Measurements from ENCODE around the gene SPATA32.
"Not testable (repeated sequence)": the region's sequence is repeated elsewhere in the genome, so short reads cannot be mapped to it uniquely, and the experiment has no call there.

SPATA32 gene

DNA sequence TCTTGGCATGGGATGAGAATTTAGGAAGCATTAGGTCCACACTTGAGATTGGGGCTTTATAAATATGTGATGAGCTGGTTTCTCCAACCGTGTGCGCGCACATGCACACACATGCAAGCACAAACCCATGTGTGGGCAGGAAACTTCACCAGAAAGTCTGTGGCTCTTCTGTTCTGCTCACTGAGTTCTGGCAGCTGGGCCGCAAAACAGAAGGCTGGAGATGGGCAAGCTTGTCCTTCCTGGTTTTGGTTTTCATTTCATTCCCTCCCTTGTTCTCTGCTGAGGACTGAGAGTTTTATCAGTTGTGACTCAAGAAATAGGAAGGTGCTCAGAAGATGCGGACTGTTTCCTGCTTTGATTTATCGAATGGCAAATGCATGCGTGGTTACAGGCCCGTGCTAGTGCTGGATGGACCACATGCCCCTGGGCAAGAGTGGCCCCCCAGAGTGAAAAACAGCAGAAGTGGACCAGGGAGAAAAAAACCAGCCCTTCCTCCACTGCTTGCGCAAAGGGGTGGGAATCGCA lies 40.8 kb upstream of the SPATA32 start:
- Histone ChIP-seq H3K9me3 (ENCODE audit: control insufficient read depth, low read length) (no peaks in the 10 kb centered on the region), H3K4me3 (ENCODE audit: low read length) (no peak overlapping the region), H3K4me1 (ENCODE audit: control insufficient read depth, insufficient read depth, low read length) (peaks cover 48% of the 10 kb centered on the region), H3K27me3 (ENCODE audit: control insufficient read depth, insufficient read depth, low read length) (no peaks in the 10 kb centered on the region), H3K9ac (ENCODE audit: low read length) (no peak overlapping the region), H3K36me3 (ENCODE audit: control insufficient read depth, insufficient read depth, low read length) (no peaks in the 10 kb centered on the region)

DNA sequence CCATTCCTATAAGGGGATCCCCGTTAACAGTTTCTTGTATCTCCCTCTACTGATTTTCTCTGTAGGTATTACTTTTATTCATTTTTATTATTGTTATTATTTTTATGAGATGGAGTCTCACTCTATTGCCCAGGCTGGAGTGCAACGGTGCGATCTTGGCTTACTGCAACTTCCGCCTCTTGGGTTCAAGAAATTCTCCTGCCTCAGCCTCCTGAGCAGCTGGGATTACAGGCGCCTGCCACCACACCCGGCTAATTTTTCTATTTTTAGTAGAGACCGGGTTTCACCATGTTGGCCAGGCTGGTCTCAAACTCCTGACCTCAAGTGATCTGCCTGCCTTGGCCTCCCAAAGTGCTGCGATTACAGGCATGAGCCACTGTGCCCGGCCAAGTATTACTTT lies 40.3 kb upstream of the SPATA32 start:
- H3K36me3 ChIP-seq (ENCODE audit: control insufficient read depth, insufficient read depth, low read length); H3K9me3 ChIP-seq (ENCODE audit: control insufficient read depth, low read length); H3K4me3 ChIP-seq (ENCODE audit: low read length); H3K27me3 ChIP-seq (ENCODE audit: control insufficient read depth, insufficient read depth, low read length); H3K9ac ChIP-seq (ENCODE audit: low read length): not testable (repeated sequence)
- peaks cover 46% of the 10 kb centered on the region for H3K4me1 ChIP-seq (ENCODE audit: control insufficient read depth, insufficient read depth, low read length)

GRCh38 chr17:45301674-45302073 lies 39.8 kb upstream of the SPATA32 start:
- Histone ChIP-seq H3K9me3 (ENCODE audit: control insufficient read depth, low read length) (no peaks in the 10 kb centered on the region), H3K9ac (ENCODE audit: low read length) (no peak overlapping the region), H3K4me1 (ENCODE audit: control insufficient read depth, insufficient read depth, low read length) (peaks cover 50% of the 10 kb centered on the region), H3K4me3 (ENCODE audit: low read length) (no peak overlapping the region), H3K36me3 (ENCODE audit: control insufficient read depth, insufficient read depth, low read length) (no peaks in the 10 kb centered on the region), H3K27me3 (ENCODE audit: control insufficient read depth, insufficient read depth, low read length) (no peaks in the 10 kb centered on the region)

- no peak overlapping the region for H3K9ac ChIP-seq (ENCODE audit: low read length)
- H3K4me3 ChIP-seq (ENCODE audit: low read length): no peak overlapping the region
- H3K9me3 ChIP-seq (ENCODE audit: control insufficient read depth, low read length): no peaks in the 10 kb centered on the region
- peaks cover 60% of the 10 kb centered on the region for H3K4me1 ChIP-seq (ENCODE audit: control insufficient read depth, insufficient read depth, low read length)
- no peaks in the 10 kb centered on the region for H3K27me3 ChIP-seq (ENCODE audit: control insufficient read depth, insufficient read depth, low read length)
- H3K36me3 ChIP-seq (ENCODE audit: control insufficient read depth, insufficient read depth, low read length): no peaks in the 10 kb centered on the region
These were observed 38.3 kb upstream of the SPATA32 start for GRCh38 chr17:45300060-45300751.

DNA sequence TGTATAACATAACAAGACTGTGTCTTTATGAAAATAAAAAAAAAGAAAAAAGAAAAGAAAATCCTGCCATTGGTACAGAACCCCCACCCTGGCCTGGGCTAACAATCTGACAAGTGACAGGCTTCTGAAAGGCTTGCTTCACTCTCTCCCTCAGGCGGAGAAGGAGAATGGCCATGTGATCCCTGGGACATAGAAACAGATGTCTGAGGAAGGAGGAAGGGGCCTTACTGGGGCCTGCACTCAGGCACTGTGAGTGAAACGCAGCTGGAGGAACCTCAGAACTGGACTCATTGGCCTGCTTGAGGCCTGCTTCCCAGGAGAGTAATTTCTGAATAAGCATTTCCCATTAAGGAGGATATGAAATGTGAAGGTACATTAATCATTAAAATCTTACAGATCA lies 37.5 kb upstream of the SPATA32 start:
- peaks cover 62% of the 10 kb centered on the region for H3K4me1 ChIP-seq (ENCODE audit: control insufficient read depth, insufficient read depth, low read length)
- H3K36me3 ChIP-seq (ENCODE audit: control insufficient read depth, insufficient read depth, low read length): no peaks in the 10 kb centered on the region
- no peaks in the 10 kb centered on the region for H3K27me3 ChIP-seq (ENCODE audit: control insufficient read depth, insufficient read depth, low read length)
- no peak overlapping the region for H3K4me3 ChIP-seq (ENCODE audit: low read length)
- peak overlapping the region; percentile 16 for H3K9ac ChIP-seq (ENCODE audit: low read length)
- no peaks in the 10 kb centered on the region for H3K9me3 ChIP-seq (ENCODE audit: control insufficient read depth, low read length)

GRCh38 chr17:45298546-45299285 lies 36.8 kb upstream of the SPATA32 start:
- H3K9ac ChIP-seq (ENCODE audit: low read length): no peak overlapping the region
- H3K4me3 ChIP-seq (ENCODE audit: low read length): no peak overlapping the region
- H3K9me3 ChIP-seq (ENCODE audit: control insufficient read depth, low read length): no peaks in the 10 kb centered on the region
- no peaks in the 10 kb centered on the region for H3K36me3 ChIP-seq (ENCODE audit: control insufficient read depth, insufficient read depth, low read length)
- H3K27me3 ChIP-seq (ENCODE audit: control insufficient read depth, insufficient read depth, low read length): no peaks in the 10 kb centered on the region
- H3K4me1 ChIP-seq (ENCODE audit: control insufficient read depth, insufficient read depth, low read length): peaks cover 66% of the 10 kb centered on the region

DNA sequence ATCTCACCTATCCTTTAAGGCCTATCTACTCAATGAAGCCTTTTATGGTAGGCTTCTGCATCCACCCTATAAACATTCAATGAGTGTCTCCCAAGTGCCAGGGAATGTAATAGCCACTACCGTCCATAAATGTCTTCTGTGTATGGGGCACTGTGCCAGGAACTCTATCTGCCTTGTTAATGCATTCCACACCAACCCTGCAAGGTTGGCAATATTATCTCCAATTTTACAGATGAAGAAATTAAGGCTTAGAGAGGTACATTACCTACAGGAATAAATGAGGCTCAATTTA lies 34.9 kb upstream of the SPATA32 start:
- Histone ChIP-seq H3K9me3 (ENCODE audit: control insufficient read depth, low read length) (no peaks in the 10 kb centered on the region), H3K9ac (ENCODE audit: low read length) (peak overlapping the region; percentile 20), H3K27me3 (ENCODE audit: control insufficient read depth, insufficient read depth, low read length) (no peaks in the 10 kb centered on the region), H3K4me3 (ENCODE audit: low read length) (no peak overlapping the region), H3K36me3 (ENCODE audit: control insufficient read depth, insufficient read depth, low read length) (no peaks in the 10 kb centered on the region), H3K4me1 (ENCODE audit: control insufficient read depth, insufficient read depth, low read length) (peaks cover 71% of the 10 kb centered on the region)

GRCh38 chr17:45296003-45296832 lies 34.3 kb upstream of the SPATA32 start:
- peak overlapping the region; percentile 20 for H3K9ac ChIP-seq (ENCODE audit: low read length)
- H3K9me3 ChIP-seq (ENCODE audit: control insufficient read depth, low read length): no peaks in the 10 kb centered on the region
- H3K4me1 ChIP-seq (ENCODE audit: control insufficient read depth, insufficient read depth, low read length): peaks cover 76% of the 10 kb centered on the region

DNA sequence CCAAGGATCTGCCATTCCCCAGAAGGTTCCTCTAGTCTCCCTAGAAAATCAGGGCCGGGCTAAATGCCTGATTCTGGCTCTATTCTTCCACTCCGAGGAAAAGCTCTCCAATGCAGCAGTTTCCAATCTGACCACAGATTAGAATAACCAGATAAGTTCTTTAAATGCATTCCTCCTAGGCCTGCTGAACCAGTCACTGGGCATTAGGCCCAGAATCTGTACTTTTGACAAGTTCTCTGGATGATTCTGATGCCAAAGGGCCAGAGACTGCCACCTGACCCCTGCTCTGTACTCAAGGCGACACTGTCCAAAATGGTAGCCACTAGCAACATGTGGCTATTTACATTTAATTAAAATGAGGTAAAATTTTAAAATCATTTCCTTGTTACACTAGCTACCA lies 32.6 kb upstream of the SPATA32 start:
- Histone ChIP-seq H3K4me1 (ENCODE audit: control insufficient read depth, insufficient read depth, low read length) (peaks cover 93% of the 10 kb centered on the region), H3K9ac (ENCODE audit: low read length) (no peak overlapping the region), H3K9me3 (ENCODE audit: control insufficient read depth, low read length) (no peaks in the 10 kb centered on the region)

More at GRCh38 chr17:45296003-45296832, 34.3 kb upstream of the SPATA32 start:
- H3K36me3 ChIP-seq (ENCODE audit: control insufficient read depth, insufficient read depth, low read length): no peaks in the 10 kb centered on the region
- no peak overlapping the region for H3K4me3 ChIP-seq (ENCODE audit: low read length)
- H3K27me3 ChIP-seq (ENCODE audit: control insufficient read depth, insufficient read depth, low read length): no peaks in the 10 kb centered on the region

GRCh38 chr17:45293413-45294211 lies 31.7 kb upstream of the SPATA32 start:
- H3K4me3 ChIP-seq (ENCODE audit: low read length): no peak overlapping the region
- H3K27me3 ChIP-seq (ENCODE audit: control insufficient read depth, insufficient read depth, low read length): no peaks in the 10 kb centered on the region
- peaks cover 11% of the 10 kb centered on the region for H3K36me3 ChIP-seq (ENCODE audit: control insufficient read depth, insufficient read depth, low read length)
- peaks cover 94% of the 10 kb centered on the region for H3K4me1 ChIP-seq (ENCODE audit: control insufficient read depth, insufficient read depth, low read length)
- H3K9ac ChIP-seq (ENCODE audit: low read length): peak overlapping the region; percentile 31
- H3K9me3 ChIP-seq (ENCODE audit: control insufficient read depth, low read length): no peaks in the 10 kb centered on the region

More for the DNA sequence above, 32.6 kb upstream of the SPATA32 start:
- H3K4me3 ChIP-seq (ENCODE audit: low read length): no peak overlapping the region
- H3K27me3 ChIP-seq (ENCODE audit: control insufficient read depth, insufficient read depth, low read length): no peaks in the 10 kb centered on the region
- peaks cover 10% of the 10 kb centered on the region for H3K36me3 ChIP-seq (ENCODE audit: control insufficient read depth, insufficient read depth, low read length)

DNA sequence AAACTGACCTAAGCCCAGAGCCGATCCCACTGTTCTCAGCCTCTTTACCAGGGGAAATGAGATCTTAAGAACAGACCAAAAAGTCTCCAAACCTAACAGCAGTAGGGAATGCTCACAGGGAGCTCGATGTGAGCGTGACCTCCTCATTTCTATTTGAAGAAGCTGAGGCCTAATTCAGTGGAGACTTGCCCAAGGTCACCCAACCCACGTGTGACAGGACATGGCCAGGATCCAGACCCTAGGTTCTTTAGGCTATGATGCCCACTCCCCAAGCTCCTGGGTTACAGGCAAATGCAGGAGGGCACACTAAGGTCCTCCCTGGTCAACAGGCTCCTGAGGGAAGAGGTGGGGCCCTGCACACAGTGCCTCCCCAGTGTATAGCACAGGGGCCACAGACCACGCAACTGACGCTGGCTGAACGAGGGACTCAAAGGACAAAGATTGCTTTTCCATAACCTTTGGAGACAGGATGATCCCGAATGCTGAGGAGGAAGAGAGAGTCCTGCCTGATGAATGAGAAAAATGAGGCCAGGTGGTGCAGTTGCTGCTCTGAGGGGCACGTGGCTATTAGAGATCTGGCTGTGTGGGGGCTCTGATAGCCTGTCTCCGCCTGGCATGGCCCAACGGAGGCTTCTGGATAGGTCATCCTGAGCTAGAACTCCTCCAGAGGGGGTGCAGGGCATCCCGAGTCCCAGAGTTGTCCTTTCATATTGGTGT lies 31.0 kb upstream of the SPATA32 start:
- Histone ChIP-seq H3K9ac (ENCODE audit: low read length) (peak overlapping the region; percentile 31), H3K36me3 (ENCODE audit: control insufficient read depth, insufficient read depth, low read length) (peaks cover 12% of the 10 kb centered on the region), H3K4me3 (ENCODE audit: low read length) (no peak overlapping the region), H3K4me1 (ENCODE audit: control insufficient read depth, insufficient read depth, low read length) (peaks cover 97% of the 10 kb centered on the region), H3K9me3 (ENCODE audit: control insufficient read depth, low read length) (no peaks in the 10 kb centered on the region), H3K27me3 (ENCODE audit: control insufficient read depth, insufficient read depth, low read length) (no peaks in the 10 kb centered on the region)
